Smooth muscle cell of trachea (primary cell): ENCODE results near the gene PCED1A. TPM values are rescaled to one million over a fixed set of nuclear protein-coding genes. Genes with fewer than 3 reads are reported as not detected.

Source experiments
- total RNA-seq: library from RNA; depleted of rRNA; stranded (reverse); fragments of >200 nt; gene quantifications from 2 replicates; pipeline ENCODE4 v1.2.1, GENCODE V29; 2014

The PCED1A gene, protein sequence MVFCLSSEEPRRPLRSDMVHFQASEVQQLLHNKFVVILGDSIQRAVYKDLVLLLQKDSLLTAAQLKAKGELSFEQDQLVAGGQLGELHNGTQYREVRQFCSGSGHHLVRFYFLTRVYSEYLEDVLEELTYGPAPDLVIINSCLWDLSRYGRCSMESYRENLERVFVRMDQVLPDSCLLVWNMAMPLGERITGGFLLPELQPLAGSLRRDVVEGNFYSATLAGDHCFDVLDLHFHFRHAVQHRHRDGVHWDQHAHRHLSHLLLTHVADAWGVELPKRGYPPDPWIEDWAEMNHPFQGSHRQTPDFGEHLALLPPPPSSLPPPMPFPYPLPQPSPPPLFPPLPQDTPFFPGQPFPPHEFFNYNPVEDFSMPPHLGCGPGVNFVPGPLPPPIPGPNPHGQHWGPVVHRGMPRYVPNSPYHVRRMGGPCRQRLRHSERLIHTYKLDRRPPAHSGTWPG
- 24.0 and 48.8 TPM in 2 replicates for total RNA-seq

DNA sequence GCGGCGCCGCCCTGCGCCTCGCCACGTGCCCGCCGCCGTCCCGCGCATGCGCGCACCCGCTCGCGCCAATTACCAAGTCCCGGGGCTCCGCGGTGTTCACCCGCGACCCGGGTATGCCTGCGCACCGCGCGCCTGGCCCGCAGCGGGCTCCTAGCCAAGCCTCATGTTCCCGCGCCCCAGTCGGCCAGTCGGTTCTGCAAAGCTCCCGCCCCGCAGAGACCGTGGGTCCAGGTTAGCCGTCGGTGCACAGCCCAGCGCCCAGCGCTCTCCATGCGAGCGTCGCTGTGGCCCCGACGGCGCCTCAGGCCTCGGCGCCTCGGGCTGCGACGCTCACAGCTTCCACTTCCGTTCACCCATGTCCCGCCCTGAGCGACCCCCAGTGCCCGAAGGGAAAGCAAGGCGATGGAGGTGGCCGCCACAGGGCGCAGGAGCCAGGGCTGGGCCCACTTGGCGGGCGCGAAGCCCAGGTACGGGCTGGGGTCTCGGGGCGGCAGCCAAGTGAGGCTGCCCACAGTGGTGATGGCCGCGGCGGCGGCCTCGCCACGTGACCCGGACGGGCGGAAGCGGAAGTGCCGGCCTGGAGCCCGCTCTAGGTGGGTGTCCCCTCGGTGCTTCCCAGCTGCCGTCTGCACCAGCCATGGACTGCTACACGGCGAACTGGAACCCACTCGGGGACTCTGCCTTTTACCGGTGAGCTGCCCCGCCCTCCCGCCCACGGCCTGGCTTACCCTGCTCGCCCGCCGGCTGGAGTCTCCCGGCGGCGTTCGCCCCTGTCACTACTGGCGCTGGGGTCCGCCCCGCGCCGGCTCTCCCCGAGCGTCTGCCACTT, at the start of gene PCED1A, which contains the start of gene VPS16:
PCED1A (minus strand) TSS at position 518 of the 829 bp plus-strand sequence. CDS start 743 bp downstream, outside the sequence.
VPS16 (plus strand) TSS at position 608 of the 829 bp plus-strand sequence; CDS start at position 638, 30 bp downstream.

DNA sequence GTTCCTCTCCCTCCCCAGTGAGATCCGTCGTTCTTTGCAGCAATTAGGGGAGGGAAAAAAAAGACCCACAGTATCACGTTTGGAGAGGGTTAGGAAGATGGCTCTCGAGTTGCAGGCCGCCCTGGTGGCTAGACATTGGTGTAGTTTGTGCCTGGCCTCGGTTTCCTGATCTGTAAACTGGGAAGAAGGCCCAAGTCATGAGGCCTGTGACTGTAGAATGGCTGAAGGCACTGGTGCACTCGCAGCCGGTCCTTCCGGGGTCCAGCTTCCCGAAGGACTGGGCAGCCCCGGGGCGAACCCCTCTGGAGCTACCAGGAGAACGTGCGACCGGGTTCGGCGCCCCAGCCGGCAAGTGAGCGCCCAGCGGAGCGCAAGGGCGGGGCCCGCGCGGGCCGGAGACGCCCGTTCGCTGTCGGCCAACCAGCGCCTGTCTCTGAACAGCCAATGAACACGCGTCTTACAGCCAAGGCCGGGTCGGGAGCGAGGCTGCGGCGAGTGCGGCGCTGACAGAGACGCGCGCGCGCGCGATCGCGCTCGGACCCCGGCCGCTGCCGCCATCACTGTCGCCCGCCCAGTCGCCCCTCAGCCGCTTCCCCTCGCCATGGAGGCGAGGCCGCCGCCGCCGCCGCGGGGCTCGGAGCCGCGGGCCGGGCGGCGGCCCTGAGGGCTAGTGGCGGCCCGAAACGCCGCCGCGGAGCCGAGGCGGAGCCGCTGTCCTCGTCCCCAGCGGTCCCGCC, 32.7 kb upstream of the PCED1A start, which contains the start of gene PTPRA:
PTPRA (plus strand) TSS at position 472 of the 737 bp plus-strand sequence. CDS start 90,797 bp downstream, outside the sequence.

DNA sequence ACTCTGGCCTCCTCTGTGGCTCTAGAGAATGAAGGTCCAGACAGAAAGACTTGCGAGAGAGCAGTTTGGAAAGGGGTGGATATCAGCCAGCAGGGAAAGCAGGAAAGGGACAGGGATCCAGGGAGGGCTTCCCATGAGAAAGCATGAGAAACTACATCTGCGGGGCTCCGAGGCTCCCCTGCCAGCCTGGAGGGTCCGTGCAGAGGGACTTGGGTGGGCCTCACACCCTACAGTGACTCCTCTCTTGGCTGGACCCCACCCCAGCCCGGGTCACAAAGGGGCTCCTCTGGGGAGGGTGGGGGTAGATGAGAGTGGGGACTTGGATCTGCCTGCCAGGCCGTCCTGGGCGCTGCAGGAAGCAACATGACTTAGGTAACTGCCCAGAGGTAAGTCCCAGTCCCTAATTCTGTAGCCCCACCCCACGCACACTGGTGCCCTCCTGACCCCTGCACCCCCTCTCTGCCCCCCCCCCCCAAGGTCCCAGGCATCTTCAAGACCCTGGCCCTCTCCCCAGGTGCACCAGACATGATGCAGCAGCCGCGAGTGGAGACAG, 24.3 kb downstream of the PCED1A start, which contains the start of gene TMEM239:
TMEM239 (plus strand) TSS at position 335 of the 553 bp plus-strand sequence; CDS start at position 526, 191 bp downstream.

DNA sequence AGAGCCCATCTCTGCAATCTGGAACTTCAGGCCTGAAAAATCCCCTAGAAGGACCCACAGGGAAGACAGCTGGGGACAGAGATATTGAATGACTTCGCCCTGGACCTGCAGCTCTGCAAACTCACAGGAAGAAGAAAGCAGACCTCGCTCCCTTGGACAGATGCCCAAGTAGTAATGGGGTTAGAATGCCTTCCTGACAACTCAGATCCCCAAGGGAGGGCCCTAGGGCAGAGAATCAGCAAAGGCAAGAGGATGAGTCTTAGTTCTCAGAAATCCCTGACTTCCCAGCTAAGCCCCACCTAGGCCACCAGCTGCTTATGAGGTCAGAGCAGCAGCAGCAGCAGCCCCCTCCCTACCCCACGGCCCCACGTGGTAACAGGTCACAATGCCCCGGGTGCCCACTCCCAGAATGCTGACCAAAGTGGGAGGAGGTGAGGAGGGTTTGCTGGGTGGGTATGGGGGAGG, 25.8 kb downstream of the PCED1A start, which contains the start of gene C20orf141:
C20orf141 (plus strand) TSS at position 401 of the 465 bp plus-strand sequence. CDS start 198 bp downstream, outside the sequence.

DNA sequence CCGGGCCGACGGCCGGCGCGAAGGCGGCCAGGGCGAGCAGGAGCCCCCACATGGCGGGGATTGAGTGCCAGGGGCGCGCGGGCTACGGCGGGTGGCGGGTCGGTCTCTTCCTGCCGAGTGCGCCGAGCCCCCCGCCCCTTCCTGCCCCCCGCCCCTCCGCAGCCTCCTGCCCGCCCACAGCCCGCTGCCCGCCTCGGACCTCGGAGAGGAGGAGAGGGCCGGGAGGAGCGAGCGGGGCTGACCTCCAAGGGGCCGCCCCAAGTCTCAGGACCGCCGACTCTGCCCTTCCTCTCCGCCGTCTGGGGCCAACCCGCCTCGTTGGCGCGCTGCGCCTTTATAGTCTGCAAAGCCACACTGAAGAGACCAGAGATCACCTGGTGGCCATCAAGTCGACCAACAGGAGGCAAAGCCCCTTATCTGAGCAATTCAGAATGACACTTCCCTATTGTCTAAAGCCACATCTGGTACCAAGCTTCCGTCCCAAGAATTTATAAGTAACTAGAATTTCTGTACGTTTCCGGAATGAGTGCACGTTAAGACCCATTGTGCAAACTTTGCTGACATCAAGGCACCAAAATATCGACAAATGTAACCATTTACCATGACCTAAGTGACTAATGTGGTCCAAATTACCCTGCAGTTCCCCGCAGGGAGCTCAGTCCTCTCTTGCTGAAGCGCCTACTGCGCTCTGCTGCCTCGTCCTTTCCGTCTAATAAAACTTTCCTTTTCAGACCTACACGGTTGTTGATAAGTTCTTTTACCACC, 39.8 kb downstream of the PCED1A start, which contains the start of gene CPXM1:
CPXM1 (minus strand) TSS at position 107 of the 765 bp plus-strand sequence; CDS start at position 52, 55 bp downstream.

Other genes with a start within 250 kb of the PCED1A start
- 98.0 and 121 TPM in 2 replicates for gene NOP56, start 188.0 kb downstream of the PCED1A start, total RNA-seq
- gene IDH3B, start 176.4 kb downstream of the PCED1A start, total RNA-seq, result 81.4 and 123 TPM in 2 replicates
- 0.15 and 0.99 TPM in 2 replicates for gene EBF4, start 147.9 kb downstream of the PCED1A start, total RNA-seq
- under 0.01 and 0.83 TPM in 2 replicates for gene CPXM1, start 40.0 kb downstream of the PCED1A start, total RNA-seq
- 0.50 TPM in 1 of 2 replicates, not detected in the other for gene C20orf141, start 25.7 kb downstream of the PCED1A start, total RNA-seq
- gene TMEM239, start 24.3 kb downstream of the PCED1A start, total RNA-seq, result under 0.01 TPM in 1 of 2 replicates, not detected in the other
- gene VPS16, start 90 bp upstream of the PCED1A start, total RNA-seq, result 60.9 and 61.9 TPM in 2 replicates
- 36.2 and 38.4 TPM in 2 replicates for gene PTPRA, start 32.8 kb upstream of the PCED1A start, total RNA-seq
- 0.15 and 0.50 TPM in 2 replicates for gene GNRH2, start 203.0 kb upstream of the PCED1A start, total RNA-seq
- 31.4 and 32.7 TPM in 2 replicates for gene MRPS26, start 205.4 kb upstream of the PCED1A start, total RNA-seq
- not detected in 2 replicates for gene OXT, start 231.0 kb upstream of the PCED1A start, total RNA-seq
- not detected in 2 replicates for gene AVP, start 244.1 kb upstream of the PCED1A start, total RNA-seq